ENCODE results near the gene ANKRD26.
"Not testable (repeated sequence)": the region's sequence is repeated elsewhere in the genome, so short reads cannot be mapped to it uniquely, and the experiment has no call there.

The ANKRD26 gene

DNA sequence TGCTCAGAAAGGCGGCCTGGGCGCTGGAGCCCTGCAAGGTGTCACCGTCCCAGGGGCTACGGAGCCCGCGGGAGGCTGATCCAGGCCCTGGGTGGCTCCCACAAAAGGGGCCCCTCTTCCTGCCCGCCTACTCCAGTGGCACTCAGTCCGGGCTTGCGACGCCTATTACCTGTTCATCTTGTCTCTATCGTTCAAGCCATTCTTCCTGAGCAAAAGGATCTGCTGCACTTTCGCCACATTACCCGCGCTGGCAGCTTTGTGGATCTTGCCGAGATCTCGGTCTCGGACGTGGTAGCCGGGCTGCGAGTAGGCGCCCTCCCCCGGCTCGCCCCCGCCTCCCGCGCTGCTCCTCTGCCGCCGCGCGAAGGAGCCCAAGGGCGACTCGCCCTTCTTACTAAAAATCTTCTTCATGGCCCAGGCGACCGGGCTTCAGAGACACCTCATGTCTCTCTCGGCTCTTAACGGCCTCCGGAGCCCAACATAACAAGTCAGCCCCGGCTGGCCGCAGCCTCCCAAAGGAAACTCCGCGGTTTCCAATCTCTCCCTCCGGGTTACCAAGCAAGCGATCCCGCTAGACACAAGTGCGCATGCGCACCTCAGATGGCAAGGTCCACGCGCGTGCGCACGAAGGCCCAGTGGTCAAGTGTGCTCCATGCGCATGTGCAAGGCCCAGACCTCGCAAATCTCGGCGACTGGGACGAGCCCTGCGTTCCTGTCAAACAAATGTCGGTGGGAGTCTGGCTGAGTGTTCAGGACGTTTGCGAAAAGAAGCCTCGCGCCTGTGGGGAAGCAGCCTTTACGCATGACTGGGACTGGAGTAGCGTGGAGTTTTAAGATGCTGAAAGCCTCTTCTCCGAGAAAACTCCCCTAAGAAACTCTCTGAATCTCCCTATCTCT lies at the start of gene ANKRD26:
TSS of gene ANKRD26 (minus strand) at position 579 of the 897 bp plus-strand sequence. CDS start at position 411, 168 bp downstream.
- peak; percentile 91 to 93 for DNase-seq (ENCODE audit: low read depth in 2 of 2)

DNA sequence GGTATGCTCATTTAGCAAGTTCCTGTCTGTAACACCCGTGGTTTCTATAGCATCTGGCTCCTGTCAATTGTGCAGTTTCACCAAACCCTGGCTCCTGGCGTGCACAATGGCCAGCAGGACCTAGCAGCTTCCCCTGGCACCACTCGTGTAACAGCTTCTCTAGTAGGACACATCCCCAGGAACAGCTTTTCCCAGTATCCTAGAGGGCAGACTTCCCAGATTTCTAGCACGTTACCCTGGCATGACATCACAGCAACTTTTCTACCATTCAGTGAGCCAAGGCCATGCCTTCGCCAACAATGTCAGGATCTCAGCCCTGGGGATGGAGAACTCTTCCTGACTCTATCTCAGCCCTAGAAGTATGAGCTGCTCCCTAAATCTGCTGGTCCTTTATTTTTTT lies 47.4 kb upstream of the ANKRD26 start:
- no peak for DNase-seq (ENCODE audit: low read depth in 2 of 2)

- DNase-seq (ENCODE audit: low read depth in 2 of 2), result no peak
Observed at GRCh38 chr10:27145937-27146336, 45.6 kb upstream of the ANKRD26 start.

DNA sequence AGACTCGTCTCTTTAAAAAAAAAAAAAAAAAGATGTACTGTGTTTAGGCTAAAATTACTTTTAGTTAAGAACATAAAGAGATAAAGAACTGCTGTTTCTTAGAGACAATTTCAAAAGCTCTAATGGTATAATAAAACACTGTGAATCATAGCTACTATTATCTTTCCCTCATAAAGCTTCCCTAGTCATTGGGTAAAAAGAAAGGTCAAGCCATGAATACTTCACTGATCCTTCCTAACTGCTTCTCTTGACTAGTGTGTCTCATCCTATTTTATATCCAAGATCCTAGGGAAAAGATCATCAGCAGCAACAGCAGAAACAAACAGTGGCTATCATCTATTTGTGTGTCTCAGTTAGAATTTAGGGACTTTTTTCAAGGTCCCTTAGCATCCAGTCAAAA lies 43.4 kb upstream of the ANKRD26 start:
- no peak for DNase-seq (ENCODE audit: low read depth in 2 of 2)

GRCh38 chr10:27138277-27138676 lies 38.0 kb upstream of the ANKRD26 start:
- no peak for DNase-seq (ENCODE audit: low read depth in 2 of 2)

- no peak for DNase-seq (ENCODE audit: low read depth in 2 of 2)
Observed at GRCh38 chr10:27134371-27134770, 34.1 kb upstream of the ANKRD26 start.

- DNase-seq (ENCODE audit: low read depth in 2 of 2), result no peak
Observed at GRCh38 chr10:27108165-27108564, 7.9 kb upstream of the ANKRD26 start.

GRCh38 chr10:27104919-27105318 lies 4.6 kb upstream of the ANKRD26 start:
- no peak for DNase-seq (ENCODE audit: low read depth in 2 of 2)

DNA sequence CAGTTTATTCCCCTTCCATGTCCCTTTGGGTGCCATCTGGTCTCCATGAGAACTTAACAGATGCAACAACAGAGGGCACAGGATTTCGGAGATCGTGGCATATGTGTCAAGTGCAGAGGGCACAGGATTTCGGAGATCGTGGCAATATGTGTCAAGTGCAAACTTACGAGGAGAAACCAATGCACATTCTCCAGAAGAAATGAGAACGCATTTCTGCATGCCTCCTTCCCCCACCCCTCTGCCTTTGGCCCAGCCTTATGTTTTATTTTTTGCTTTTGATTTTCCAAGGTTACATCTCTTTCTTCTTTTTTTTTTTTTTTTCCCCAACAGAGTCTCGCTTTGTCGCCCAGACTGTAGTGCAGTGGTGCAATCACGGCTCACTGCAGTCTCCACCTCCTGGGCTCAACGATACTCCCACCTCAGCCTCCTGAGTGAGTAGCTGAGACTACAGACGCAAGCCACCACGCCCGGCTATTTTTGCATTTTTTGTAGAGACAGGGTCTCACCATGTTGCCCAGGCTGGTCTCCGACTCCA lies 586 bp upstream of the ANKRD26 start:
- DNase-seq (ENCODE audit: low read depth in 2 of 2), result no peak

DNA sequence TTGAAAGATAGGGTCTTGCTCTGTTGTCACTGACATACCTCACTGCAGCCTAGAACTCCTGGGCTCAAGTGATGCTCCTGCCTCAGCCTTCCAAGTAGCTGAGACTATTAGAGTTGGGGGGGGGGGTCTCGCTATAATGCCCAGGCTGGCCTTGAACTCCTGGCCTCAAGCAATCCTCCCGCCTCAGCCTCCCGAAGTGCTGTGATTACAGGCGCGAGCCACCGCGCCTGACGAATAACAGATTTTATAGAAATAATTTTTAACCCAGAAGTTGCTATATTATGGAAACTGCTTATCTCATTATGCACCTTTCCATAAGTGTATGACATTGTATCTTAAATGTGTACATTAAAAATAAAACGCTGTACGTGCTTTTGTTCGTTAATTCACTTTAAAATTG lies 846 bp downstream of the ANKRD26 start:
- DNase-seq (ENCODE audit: low read depth in 2 of 2), result no peak

DNA sequence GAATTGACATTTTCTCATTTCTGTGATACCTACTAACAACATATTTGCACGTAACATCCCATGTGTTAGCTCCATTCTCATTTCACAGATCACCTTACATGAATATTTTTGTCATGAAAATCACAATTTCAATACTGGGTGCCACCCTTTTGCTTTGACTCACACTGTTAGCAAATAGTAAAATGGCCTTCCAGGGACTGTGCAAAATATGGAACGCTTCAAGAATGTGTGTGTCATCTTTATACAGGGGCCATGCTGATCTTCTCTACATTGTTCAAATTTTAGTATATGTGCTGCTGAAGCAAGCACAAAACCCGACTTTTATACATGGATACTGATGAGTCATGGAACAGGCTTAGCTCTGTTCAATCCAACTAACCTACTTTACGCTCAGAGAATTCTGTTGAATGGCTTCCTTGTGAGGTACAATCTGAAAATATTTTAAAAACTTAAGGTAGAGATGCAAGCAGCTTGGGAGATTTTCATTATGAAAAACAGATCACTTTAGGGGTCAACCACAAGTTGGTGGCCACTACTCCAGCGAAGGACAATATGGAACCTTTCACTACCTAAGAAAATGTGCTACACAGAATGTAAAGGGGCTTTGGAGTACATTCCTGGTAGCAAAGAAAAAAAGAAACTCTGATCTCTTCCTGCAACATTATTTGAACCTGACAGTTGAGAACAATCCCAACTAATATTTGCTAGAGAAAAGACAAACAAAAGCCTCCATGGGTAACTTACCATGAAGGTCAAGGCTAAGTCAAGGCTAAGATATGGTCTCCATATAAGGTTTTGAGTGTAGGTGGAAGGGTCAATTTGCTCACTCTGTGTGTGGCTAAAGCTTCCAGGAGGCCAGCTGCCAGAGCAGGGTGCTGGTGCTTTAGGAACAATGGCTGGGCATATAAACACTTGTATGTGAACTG lies 11.9 kb downstream of the ANKRD26 start:
- DNase-seq (ENCODE audit: low read depth in 2 of 2), result no peak

DNA sequence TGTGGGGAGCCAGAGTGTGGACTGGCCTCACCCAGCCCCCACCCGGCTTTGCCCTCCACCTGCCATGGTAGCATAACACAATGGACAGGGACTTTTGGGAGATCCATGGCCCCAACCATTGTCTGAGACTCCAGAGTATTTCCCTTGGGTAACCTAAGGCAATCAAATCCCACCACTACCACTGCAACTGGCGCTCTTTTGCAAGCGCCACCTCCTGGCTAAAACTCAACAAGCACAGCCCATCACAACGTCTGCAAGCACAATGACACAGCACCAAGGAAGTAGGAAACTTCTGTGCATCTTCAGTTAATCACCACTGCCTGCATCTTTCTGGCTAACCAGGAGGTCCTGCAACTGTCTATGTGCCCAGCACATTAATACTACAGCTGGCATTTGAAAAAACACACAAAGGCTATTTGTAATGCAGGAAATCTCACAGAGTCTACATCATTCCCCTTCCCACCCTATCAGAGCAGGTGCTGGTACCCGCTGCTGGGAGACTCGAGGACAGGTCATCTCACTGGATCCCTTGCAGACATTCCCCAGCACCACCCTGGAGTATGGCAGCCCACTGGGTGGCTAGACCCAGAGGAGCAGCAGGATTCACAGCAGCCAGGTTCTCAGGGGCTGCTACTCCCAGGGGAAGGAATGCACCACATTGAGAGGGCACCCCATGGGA lies 27.7 kb downstream of the ANKRD26 start:
- DNase-seq (ENCODE audit: low read depth in 2 of 2), result no peak

- no peak for DNase-seq (ENCODE audit: low read depth in 2 of 2)
Observed at GRCh38 chr10:27068217-27068891, 31.9 kb downstream of the ANKRD26 start.

DNA sequence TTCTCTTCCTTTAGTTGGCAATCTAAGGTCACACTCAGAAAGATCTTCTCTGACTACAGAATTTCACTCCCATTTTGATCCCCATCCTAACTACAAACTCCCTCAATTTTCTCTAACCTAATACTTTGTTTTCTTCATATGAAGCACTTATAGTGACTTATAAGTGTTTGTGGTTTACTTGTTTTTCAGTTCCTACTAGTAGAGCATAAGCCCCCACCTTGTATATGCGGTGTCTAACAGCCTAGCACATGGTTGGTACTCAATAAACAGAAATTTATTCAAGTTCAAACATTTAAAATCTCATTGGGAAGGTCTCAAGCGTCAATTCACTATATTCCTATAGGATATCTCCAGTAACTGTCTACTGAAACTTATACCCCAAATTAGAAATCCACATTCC lies 35.2 kb downstream of the ANKRD26 start:
- no peak for DNase-seq (ENCODE audit: low read depth in 2 of 2)

DNA sequence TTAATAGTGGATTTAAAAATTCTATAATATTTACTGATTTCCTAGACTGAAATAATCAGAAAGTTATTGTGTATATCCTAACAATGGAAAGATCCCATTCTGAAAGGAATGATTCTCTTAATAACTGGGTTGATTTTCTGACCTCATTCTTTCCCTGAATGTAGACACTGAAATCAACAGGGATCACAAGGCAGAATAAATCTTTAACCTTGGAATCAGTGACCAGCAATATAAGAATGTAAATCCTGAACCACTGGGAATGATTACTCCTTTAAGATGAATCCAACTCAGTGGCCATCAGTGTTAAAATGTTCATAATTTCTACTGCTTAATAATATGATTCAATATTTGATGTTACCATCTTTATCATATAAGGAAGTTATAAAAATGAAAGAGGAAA lies 47.6 kb downstream of the ANKRD26 start:
- no peak for DNase-seq (ENCODE audit: low read depth in 2 of 2)

DNA sequence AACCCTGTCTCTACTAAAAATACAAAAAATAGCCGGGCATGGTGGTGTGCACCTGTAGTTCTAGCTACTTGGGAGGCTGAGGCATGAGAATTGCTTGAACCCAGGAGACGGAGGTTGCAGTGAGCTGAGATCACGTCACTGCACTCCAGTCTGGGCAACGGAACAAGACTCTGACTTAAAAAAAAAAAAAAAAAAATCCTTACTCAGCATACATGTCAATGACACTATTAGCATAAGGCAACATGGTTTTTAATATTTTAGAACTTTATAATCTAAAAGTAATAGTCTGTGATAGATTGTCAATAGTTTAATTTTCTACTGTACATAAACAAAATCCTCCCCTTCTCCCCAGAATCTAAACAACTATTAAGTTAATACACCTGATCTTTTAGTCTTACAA lies 55.0 kb downstream of the ANKRD26 start:
- not testable (repeated sequence) for DNase-seq (ENCODE audit: low read depth in 2 of 2)

GRCh38 chr10:27041196-27041595 lies 59.1 kb downstream of the ANKRD26 start:
- no peak for DNase-seq (ENCODE audit: low read depth in 2 of 2)

DNA sequence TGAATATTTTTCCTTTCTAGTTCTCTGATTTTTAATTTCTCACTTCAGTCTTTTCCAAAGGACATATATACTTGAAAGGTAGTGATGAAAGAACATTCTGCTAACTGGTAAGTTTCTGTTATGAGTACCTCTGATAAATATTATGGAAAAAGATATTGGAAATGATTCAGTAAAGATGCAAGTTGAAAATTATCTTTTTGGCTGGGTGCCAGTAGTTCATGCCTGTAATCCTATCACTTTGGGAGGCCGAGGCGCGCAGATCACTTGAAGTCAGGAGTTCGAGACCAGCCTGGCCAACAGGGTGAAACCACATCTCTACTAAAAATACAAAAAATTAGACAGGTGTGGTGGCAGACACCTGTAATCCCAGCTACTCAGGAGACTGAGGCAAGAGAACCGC lies 62.1 kb downstream of the ANKRD26 start:
- DNase-seq (ENCODE audit: low read depth in 2 of 2), result no peak

DNA sequence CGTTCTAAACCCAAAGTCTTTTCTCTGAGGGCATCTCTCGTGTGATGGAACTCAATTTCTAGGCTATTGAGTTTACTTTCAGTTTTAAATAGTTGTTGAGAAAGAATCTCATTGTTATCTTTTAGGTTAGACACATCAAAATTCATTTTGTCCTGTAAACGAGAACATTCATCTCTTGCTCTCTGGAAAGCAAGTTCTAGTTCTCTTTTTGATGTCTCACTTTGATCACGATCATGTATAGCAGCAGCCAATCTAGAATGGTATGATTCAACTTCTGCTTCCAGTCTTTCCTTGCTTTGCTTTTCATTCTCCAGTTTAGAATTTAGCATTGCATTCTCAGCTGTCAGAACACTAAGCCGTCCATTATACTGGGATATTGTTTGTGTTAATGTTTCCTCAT lies 65.1 kb downstream of the ANKRD26 start:
- DNase-seq (ENCODE audit: low read depth in 2 of 2), result no peak

GRCh38 chr10:27030060-27030459 lies 70.2 kb downstream of the ANKRD26 start:
- no peak for DNase-seq (ENCODE audit: low read depth in 2 of 2)

DNA sequence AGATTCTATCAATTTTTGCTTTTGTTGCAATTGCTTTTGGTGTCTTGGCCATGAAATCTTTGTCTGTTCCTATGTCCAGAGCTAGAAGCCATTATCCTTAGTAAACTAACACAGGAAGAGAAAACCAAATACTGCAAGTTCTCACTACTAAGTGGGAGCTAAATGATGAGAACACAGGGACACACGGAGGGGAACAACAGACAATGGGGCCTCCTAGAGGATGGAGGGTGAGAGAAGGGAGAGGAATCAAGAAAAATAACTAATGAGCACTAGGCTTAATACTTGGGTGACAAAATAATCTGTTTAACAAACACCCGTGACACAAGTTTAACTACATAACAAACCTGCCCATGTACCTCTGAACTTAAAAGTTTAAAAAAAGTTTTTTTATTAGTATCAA lies 78.2 kb downstream of the ANKRD26 start:
- DNase-seq (ENCODE audit: low read depth in 2 of 2), result no peak
